ENCODE data around the gene ELAPOR2. TPM values are rescaled to one million over a fixed set of nuclear protein-coding genes. Genes with fewer than 3 reads are reported as not detected.

Gene ELAPOR2
- total and polyA plus RNA-seq, 2 of the 4 experiments (the other 2 are of a cell fraction): 0.62 to 1.3 TPM

GRCh38 chr7:87028636-87029035 lies 30.8 kb downstream of the ELAPOR2 start:
- Histone ChIP-seq H3K4me2 (ENCODE audit: low read depth, low read length) (no peak overlapping the region), H2AK9ac (replicated peaks; ENCODE audit: low read depth, low read length, poor library complexity) (no peak overlapping the region), H3K18ac (ENCODE audit: low read depth, low read length) (no peak overlapping the region), H4K91ac (ENCODE audit: insufficient read depth, low read depth, low read length) (no peak overlapping the region), H3K27me3 (ENCODE audit: control insufficient read depth, insufficient read depth, low read length) (no peaks in the 10 kb centered on the region), H3K4ac (ENCODE audit: low read depth, low read length) (no peak overlapping the region), H2AFZ (replicated peaks; ENCODE audit: low read length, poor library complexity) (no peak overlapping the region), H3K79me1 (ENCODE audit: low read depth in 1 of 2, low read length in 2 of 2) (no peaks in the 10 kb centered on the region), H2BK20ac (ENCODE audit: low read depth, low read length) (no peak overlapping the region), H3K23ac (ENCODE audit: low read depth, low read length) (no peak overlapping the region), H4K20me1 (ENCODE audit: insufficient read depth, low read length) (no peaks in the 10 kb centered on the region), H3K14ac (replicated peaks; ENCODE audit: low read depth, low read length) (no peak overlapping the region), H3K9me3 (ENCODE audit: control insufficient read depth, insufficient read depth, low read length) (no peaks in the 10 kb centered on the region), H3K36me3 (ENCODE audit: control insufficient read depth, insufficient read depth, low read length) (no peaks in the 10 kb centered on the region), H2BK5ac (ENCODE audit: low read depth, low read length, poor library complexity, severe bottlenecking) (no peak overlapping the region), H3K27ac (ENCODE audit: insufficient read depth, low read length) (no peak overlapping the region), H4K5ac (ENCODE audit: low read depth, low read length) (no peak overlapping the region), H3K56ac (ENCODE audit: extremely low read depth, insufficient read depth, low read length) (no peak overlapping the region), H2BK120ac (ENCODE audit: low read depth, low read length) (no peak overlapping the region), H2AK5ac (ENCODE audit: low read depth, low read length) (no peak overlapping the region), H3K9ac (ENCODE audit: low read depth, low read length) (no peak overlapping the region), H4K8ac (ENCODE audit: low read depth in 2 of 2, low read length in 2 of 2) (no peak overlapping the region), H3K9me1 (ENCODE audit: insufficient read depth, low read length) (no peaks in the 10 kb centered on the region), H2BK15ac (ENCODE audit: low read depth, low read length) (no peak overlapping the region), H3K4me1 (ENCODE audit: control insufficient read depth, insufficient read depth, low read length) (no peaks in the 10 kb centered on the region), H3K4me3 (ENCODE audit: insufficient read depth, low read depth, low read length) (no peak overlapping the region)
- no TSS peak for BruUV-seq (replicated peaks)
- dilution Hi-C loops (cut with HindIII; ENCODE audit: low sequenced_read_pairs, unreplicated experiment): no loop called here
- TF ChIP-seq RCOR1 (IDR thresholded peaks at IDR 0.05; ENCODE audit: insufficient replicate concordance, low read length): no peak
- no peak for TF ChIP-seq RAD21 (IDR thresholded peaks at IDR 0.05; ENCODE audit: low read length)
- TF ChIP-seq MAZ (IDR thresholded peaks at IDR 0.05; ENCODE audit: borderline replicate concordance, low read depth, low read length): no peak
- no peak for TF ChIP-seq BHLHE40 (IDR thresholded peaks at IDR 0.05; ENCODE audit: low read depth, low read length)
- TF ChIP-seq CTCF (conservative IDR thresholded peaks at IDR 0.05; ENCODE audit: low read depth, low read length): no peak
- TF ChIP-seq FOS (IDR thresholded peaks at IDR 0.05; ENCODE audit: low read depth, low read length): no peak
- no peak for TF ChIP-seq SMC3 (IDR thresholded peaks at IDR 0.05; ENCODE audit: low read depth, low read length)
- TF ChIP-seq CHD1 (IDR thresholded peaks at IDR 0.05; ENCODE audit: low read depth, low read length): no peak
- TF ChIP-seq MXI1 (IDR thresholded peaks at IDR 0.05; ENCODE audit: borderline replicate concordance, low read depth, low read length): no peak
- no peak for TF ChIP-seq ELK1 (IDR thresholded peaks at IDR 0.05; ENCODE audit: borderline replicate concordance, low read depth, low read length)
- no peak for TF ChIP-seq POLR2A (IDR thresholded peaks at IDR 0.05; ENCODE audit: low read depth, low read length)
- TF ChIP-seq MAFK (IDR thresholded peaks at IDR 0.05; ENCODE audit: low read depth, low read length): no peak
- in situ Hi-C loops (cut with MboI; ENCODE audit: low sequenced_read_pairs): no loop called here
- ATAC-seq (ENCODE audit: low read depth): no peak
- WGBS, 2 experiments (ENCODE audit: extremely low coverage in 2 of 2, insufficient read length in 1 of 2): no CpG with 5 or more reads among the region's 1 CpG
- no peak for DNase-seq
- POLR2A ChIA-PET (ENCODE audit: unreplicated experiment): no interaction called here
- CTCF ChIA-PET: no interaction called here
- intact Hi-C loops (cut with micrococcal nuclease): no loop called here
